GM19397 (cell line): ENCODE results near the gene TBX6.

ENCODE experiments used
- ATAC-seq: cut with Tn5 transposase; IDR thresholded peaks from one replicate; pipeline ENCODE4 v1.9.1; 2021; ENCODE audit warnings: mild to moderate bottlenecking, moderate library complexity; ENCODE audit not compliant: unreplicated experiment

TBX6 gene

GRCh38 chr16:30087181-30087898 lies 4.4 kb downstream of the TBX6 start:
- no peak for ATAC-seq

GRCh38 chr16:30086291-30087140 lies 5.2 kb downstream of the TBX6 start:
- no peak for ATAC-seq

- ATAC-seq: no peak
Measured at GRCh38 chr16:30085820-30086219, 5.9 kb downstream of the TBX6 start.

GRCh38 chr16:30085247-30085646 lies 6.5 kb downstream of the TBX6 start:
- no peak for ATAC-seq

GRCh38 chr16:30084816-30085159 lies 6.9 kb downstream of the TBX6 start:
- ATAC-seq: no peak

- no peak for ATAC-seq
Measured at GRCh38 chr16:30084096-30084815, 7.5 kb downstream of the TBX6 start.

GRCh38 chr16:30083216-30084055 lies 8.3 kb downstream of the TBX6 start:
- ATAC-seq: no peak

GRCh38 chr16:30082545-30083090 lies 9.1 kb downstream of the TBX6 start:
- ATAC-seq: no peak

- ATAC-seq: no peak
Measured at GRCh38 chr16:30079480-30079879, 12.2 kb downstream of the TBX6 start.

GRCh38 chr16:30078744-30079143 lies 13.0 kb downstream of the TBX6 start:
- ATAC-seq: no peak

- no peak for ATAC-seq
Measured at GRCh38 chr16:30077656-30078055, 14.1 kb downstream of the TBX6 start.

GRCh38 chr16:30076276-30076791 lies 15.4 kb downstream of the TBX6 start:
- peak; percentile 33 for ATAC-seq

GRCh38 chr16:30075503-30076275 lies 16.0 kb downstream of the TBX6 start, which contains the start of gene PPP4C:
PPP4C (plus strand) TSS chr16:30075994; CDS start chr16:30076378, 384 bp downstream.
- ATAC-seq: peak; percentile 82

GRCh38 chr16:30070490-30070889 lies 21.2 kb downstream of the TBX6 start:
- no peak for ATAC-seq

GRCh38 chr16:30069611-30070462 lies 21.9 kb downstream of the TBX6 start:
- no peak for ATAC-seq

GRCh38 chr16:30068750-30069610 lies 22.7 kb downstream of the TBX6 start:
- no peak for ATAC-seq

- ATAC-seq: no peak
Measured at GRCh38 chr16:30068333-30068732, 23.4 kb downstream of the TBX6 start.

- no peak for ATAC-seq
Measured at GRCh38 chr16:30067584-30067916, 24.2 kb downstream of the TBX6 start.
